SW 1271 (cell line): ENCODE measurements around the gene KIRREL3.

ENCODE experiments used
- DNase-seq, 2 experiments: peaks; one replicate each; lab custom pipeline; 2025; lab: John Stamatoyannopoulos, UW

Gene KIRREL3

DNA sequence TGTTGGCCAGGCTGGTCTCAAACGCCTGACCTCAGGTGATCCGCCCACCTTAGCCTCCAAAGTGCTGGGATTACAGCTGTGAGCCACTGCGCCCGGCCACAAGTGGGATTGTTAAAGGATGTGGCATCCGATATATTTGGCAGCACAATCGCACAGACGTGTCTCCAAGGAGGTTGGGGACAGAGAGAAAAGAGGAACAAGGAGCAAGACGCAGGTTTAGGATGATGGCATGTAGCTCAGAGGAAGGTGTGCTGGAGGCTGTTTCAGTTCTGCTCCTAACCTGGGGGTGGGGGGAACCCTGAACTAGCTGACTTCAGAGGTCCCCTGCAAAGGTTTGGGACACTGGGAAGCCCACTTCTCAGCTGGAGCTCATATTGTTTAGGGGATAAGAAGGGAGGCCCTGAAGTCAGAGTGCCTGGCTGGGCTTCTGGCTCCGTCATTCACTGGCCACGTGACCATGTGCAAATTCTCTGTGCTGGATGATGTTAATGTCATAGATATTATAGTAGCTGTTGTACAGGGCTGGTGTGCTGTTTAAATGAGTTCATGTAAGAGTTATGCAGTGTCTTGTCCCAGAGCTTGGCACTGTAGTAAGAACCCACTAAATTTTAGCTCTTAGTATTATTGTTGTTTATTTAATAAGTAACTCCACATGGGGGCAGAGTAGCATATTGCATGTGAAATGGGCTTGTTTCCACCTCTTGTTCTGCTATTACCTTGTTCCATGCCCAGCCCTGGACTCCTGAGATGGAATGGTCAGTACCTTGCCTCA, 515.4 kb downstream of the KIRREL3 start:
- peak in 1 of 2 experiments; percentile 4 for DNase-seq

DNA sequence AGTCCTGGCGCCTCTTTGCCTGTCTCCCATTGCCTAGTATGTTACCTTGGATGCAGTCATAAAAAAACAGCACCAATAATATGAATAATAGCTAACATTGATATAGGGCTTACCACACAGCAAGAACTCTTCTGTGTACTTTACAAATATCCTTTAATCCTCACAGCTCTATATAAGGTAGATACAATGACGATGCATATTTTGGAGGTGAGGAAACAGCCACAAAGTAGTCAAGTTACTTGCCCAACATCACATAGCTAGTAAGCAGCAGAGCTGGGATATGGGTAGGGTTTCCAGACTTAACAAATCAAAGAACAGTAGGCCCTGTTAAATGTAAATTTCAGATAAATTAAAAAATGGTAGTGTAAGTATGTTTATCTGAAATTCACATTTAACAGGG, 516.3 kb downstream of the KIRREL3 start:
- no peak for DNase-seq

DNA sequence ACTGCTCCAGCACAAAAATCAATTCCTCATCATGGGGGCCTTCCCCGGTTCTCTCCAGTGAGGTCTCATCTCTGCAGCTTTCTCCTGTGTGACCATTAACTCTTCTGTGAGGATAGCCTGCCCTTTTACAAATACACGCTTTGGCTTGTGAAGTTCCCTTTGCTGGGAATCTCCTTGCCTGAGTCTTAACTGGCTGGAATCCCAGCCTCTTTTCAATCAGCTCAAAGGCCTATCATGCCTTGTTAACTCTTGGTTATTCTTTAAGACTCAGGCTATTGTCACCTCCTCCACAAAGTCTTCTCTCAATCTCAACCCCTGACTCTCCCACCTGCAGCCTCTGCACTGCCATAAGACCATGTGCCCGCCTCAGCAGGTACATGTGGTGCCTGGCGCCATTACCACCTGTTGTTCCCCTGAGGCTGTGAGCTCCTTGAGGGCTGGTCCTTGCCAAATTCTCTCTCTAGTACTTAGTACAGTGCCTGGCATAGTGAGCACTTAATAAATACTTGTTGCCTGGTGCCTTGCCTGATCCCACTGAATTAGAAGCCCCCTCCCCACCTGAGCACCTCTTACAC, 516.9 kb downstream of the KIRREL3 start:
- no peak for DNase-seq

DNA sequence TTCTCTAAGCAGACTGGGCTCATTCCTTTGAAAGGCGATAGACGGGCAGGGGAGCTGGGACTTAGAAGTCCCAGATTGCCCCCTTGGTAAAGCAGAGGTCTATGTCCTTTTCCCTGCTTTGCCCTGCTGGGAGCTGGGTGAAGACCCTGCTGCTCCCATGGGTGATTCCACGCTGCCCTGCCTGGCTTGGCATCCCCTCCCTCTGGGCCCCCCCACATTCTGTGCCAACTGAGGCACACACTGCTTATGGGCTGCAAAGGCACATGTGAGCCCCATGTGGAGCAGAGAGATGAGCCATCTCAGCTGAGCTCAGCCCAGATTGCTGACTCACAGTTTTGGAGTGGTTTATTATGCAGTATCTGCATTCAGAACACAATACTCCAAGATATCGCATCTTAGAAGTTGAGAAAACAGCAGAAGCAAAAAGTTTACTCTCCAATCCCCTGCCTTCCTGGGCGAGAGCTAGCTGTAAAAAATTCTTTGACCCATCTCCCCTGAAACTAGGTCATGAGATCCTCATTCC, 517.9 kb downstream of the KIRREL3 start:
- DNase-seq = no peak

DNA sequence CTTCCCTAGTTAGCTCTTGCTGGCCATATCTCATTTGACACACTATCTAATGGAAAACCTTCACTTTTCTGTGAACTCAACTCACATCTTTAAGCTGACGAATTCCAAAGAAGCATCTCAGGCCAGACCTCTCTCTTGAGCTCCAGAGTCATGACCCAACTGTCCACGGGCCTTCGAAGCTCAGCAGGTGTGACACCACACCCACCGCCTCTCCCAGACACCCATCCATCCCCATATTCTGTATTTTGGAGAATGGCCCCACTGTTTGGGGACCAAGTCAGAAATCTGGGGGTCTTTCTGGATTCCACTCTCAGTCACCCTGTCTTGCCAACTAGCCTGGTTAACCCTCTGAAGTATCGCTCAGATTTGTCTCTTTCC, 519.3 kb downstream of the KIRREL3 start:
- DNase-seq = no peak

DNA sequence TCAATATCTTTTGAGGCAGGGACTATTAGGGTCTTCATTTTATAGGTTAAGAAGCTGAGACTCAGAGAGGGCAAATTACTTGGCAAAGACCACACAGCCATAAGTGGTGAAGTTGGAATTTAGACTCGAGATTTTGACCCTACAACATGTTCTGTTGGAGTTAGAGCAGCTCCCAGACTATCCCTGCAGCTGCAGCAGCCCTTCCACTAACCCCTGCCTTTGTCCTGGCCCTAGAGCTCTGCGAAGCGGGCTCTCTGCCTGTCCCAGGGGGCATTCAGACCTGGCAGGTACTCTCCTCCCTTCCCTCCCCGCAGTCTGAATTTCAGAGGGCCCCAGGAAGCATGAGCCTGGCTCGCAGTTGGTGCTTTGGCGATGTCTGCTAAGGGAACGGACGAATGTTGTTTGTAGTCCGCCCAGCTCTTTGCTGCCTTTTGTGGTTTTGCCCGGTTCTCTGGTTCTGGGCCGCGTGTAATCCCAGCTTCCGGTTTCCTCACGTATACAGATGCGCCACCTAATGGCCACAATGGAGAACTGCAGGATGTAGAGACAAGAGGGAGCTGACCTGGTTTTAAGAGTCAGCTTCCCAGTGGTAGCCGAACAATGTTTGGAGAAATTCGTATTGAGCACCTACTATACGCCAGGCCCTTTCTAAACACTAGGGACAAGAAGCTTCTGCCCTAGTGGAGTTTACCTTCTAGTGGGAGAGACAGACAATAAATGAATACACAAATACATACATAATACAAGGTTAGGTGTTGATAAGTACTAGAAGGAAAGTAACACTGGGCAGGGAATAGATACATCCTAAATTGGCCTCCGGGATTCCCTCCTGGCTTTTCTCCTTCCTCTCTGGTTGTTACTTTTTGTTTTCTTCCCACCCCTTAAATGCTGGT, 519.9 kb downstream of the KIRREL3 start:
- peak; percentile 26 to 70 for DNase-seq

DNA sequence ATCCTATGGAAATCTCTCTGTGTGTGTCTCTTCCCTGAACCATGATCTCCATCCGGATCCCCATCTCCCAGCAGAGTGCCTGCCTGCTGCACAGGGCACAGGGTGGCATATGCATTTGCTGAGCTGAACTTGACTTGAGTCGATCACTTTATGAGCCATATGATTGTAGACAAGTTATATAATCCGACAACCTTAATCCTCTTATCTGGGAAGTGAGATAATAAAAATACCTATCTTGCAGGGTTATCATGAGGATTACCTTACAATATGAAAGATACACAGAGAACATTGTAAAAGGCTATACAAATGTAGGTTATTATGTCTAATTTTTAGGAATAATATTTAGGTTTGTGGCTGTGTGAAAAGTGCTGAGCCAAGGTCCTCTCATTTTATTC, 520.6 kb downstream of the KIRREL3 start:
- no peak for DNase-seq

DNA sequence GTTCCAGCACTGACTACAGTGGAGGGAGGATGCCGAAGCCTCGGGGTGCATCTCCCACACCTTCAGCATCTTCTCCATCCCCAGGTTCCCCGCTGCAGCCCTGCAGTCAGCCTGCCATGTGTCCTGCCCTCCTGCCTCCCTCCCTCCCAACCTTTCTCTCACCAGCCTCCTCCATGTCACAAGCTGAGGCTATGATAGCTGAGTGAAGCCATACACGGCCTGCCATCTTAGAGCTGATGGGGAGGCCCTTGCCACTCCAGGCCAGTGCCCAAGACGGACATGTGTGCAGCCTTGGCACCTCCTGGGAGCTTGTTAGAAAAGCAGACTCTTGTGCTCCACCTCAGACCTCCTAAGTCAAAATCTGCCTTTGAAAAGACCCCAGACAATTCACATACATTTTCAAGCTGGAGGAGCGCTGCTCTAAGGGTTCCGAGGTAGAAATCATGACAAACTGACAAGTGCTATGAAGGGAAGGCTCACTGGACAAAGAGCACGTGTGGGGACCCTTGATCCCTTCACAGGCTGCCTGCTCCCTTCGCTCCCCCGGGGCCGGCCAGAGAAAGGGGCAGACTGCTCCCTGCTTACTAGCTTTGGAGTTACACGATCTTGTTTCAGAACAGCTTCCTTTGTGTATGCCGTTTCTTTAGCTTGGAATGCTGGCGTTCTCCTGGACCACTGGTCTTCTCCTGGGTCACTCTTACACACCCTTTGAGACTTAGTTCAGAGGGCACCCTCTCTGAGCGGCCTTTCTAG, 521.2 kb downstream of the KIRREL3 start:
- DNase-seq = no peak

DNA sequence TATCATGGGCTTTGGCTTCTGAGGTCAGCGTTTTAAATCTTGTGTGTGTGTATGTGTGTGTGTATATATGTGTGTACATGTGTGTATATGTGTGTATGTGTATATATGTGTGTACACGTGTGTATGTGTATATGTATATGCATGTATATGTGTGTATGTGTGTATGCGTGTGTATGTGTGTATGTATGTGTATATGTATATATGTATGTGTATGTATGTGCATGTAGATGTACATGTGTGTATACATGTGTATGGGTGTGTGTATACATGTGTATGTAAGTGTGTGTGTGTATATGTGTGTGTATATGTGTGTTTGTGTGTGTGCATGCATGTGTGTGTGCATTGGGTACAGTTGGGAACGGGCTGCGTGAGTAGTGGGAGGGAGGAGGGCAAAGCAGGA, 522.1 kb downstream of the KIRREL3 start:
- no peak for DNase-seq

DNA sequence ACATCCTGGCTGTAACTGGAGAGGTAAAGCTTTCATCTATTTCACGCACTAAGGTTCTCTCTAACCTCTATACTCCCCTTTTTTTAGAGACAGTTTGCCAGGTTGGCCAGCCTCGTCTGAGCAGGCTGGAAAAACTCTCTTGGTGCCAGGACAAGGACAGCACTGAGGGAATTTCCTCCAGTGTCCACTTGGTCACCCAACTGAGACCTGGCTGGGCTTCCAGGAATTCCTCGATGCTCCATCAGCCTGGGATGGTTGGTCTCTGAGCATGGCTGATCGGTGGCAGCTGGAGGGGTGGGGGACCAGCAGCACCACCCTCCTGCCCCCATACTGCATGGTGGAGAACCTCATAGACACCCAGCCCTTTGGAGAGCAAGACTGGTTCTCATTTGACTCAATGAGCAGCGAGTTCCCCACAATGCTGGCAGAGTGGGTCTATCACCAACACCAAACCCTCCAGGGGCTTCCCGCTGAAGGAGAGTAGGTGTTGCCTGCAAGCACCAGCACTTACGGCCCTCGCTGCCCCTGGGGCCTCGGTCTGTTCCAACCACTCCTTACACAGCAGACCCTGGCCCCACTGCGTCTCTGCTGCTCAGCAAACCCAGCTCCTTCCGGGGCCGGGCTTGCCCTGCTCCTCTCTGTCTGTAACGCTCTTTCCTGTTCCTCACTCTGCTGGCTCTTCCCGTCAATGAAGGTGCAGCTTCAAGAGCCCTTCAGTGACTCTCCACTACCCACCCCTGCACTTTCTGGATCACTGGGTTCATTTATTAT, 522.9 kb downstream of the KIRREL3 start:
- DNase-seq = no peak

DNA sequence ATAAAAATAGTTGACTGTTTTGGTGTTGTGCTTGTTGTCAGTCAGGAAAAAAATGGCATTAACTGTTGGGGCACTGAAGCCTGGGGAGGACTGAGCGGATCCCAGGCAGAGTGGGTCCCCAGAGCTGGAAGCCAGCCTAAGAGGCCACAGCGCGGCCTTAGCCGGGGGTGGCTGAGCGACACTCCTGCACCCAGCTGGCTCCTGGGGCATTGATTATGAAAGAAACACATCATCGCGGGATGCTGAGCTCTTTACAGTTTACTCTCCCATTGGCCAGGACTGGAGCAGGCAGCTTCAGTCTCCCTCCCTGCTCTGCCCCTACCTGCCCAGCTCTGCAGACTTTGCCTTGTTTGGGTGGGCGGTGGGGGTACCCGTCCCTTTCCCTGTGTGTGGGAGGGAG, 523.6 kb downstream of the KIRREL3 start:
- DNase-seq = no peak

DNA sequence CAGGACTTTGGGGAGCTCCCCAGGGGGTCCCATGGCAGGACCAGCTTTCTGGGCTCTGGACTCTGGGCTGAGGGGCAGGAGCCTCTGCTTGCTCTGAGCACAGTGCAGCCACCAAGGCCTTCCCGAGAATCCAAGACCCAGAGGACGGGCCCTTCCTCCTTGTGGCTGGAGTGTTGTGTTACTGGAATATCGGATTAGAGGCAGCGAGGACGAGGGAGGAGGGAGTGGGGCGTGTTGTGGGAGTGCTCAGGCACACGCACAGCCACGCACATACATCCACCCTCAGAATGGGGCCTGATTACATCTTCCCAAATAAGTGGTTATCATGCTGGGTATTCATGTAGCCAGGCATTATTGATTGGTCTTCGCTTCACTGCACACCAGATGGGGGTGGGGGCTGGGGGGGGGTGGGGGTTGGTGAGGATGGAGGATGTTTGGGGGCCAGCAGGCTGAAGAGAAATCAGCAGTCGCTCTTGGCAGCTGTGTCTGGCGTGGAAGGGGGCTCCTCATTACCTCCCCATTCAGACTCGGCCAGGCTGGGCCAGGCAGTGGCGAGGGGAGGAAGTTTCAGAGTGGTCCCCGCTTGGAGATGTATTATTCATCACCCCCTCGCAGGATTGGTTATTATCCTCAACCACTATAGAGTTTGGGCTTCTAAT, 524.2 kb downstream of the KIRREL3 start:
- DNase-seq = no peak

DNA sequence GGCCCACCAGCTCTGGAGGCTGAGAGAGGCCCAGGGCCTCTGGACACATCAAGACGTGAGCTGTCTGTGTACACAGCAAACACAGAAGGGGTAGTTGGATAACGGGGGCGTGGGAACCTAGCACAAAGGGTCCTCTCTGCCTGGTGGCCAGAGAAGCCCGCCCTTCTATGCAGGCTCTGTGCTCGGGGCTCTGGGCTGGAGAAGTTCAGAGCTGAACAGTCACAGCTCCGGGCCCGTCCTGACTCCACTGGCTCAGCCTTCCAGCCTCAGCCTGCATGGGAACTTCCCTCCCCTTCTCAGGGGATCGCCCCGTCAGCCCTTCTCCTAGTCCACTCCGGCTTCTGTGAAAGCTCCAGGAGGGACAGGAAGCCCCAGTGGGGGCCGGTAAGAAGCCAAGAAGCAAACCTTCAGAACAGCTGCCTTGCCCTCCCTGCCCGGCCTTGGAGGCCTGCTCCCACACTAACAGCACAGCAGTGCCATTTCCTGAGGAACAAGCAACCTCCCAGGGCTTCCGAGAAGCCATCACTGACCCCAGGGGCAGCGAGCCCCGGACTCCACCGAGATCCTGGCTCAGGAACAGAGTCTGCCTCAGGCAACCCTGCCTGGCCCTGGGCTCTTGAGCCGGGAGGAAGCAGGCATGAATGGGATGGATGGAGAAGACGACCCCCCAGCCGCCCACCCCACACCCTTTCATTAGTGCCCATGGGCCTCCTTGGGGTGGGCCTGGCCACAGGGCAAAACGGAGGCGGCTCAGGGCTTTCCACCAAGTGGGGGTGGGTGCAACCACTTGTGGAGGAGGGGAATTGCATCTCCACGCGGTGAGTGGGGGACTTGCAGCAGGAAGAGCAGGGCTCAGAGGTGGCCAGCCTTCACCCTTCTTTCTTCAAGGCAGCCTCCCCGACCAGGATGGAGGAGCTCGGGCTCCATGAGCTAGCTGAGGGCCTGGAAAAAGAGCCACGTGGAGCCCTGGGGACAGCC, 525.3 kb downstream of the KIRREL3 start:
- no peak for DNase-seq

DNA sequence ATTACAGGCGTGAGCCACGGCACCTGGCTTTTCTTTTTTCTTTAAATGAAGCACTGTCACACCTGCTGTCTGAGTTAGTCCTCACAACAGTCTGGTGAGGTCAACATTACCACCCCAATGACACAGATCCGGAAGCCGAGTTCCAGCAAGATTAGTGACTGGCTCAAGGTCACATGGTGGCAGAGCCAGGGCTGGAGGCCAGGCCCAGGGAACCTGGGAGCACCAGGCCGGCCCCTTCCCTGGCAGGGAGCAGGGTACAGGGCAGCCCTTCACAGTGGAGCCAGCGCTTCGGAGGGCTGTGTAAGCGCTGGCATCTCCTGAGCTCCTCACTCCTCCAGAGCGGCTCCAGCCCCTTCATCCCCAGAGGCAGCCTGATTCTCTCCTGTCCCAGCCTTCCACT, 526.4 kb downstream of the KIRREL3 start:
- no peak for DNase-seq

DNA sequence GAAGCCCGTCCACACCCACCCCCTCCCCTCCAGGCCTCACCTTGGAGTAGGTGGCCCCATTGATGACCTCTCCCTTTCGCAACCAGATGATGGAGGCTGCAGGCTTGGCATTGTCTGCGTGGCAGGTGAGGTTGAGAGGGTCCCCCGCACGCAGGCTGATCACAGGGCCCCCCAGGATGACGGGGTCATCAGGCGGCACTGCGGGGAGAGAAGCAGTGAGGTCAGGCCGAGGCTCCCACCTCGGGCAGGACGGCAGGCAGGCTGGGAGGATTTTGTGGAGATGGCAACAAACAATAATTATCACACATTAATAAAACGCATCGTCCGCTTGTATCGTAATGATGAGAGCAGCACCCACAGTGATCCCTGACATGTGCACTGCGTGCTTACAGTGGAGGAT, 527.3 kb downstream of the KIRREL3 start:
- DNase-seq = no peak

DNA sequence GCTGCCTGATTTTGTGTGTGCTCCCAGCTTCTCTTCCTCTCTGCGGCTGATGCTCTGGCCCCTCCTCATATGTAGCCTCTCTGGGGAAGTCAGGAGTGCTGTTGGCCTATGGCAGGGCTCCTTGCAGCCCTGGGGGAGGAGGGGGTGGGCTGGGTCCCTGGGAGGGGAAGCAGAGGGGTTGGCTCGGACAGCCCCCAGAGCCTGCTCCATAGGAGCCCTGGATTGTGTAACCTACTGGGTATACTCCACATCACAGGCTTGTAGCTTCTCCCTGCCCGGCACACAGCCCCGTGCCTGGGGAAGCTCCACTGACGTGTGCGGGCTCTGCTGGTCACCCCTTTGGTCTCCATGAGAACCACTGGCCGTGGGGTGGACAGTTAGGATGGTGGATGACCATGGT, 531.3 kb downstream of the KIRREL3 start:
- DNase-seq = no peak

DNA sequence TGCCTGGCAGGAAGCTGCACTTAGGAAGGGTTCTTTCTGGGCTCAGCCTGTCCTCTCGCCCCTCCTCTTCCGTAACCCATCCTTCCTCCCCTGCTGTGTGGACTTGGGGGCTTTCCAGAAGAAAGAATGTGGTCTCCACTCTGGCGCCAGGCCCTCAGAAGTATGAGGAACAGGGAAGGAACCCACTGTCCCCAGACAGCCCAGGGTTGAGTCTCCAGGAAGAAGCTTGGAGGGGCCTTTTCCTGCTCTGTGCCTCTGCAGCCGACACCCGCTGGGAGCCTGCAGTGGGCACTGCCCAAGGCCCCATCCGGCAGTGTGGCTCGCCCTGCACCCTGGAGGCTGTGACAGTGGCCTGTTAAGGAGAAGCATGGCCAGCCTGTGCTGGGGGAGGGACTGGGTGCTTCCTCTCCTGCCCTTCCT, 532.5 kb downstream of the KIRREL3 start:
- no peak for DNase-seq

DNA sequence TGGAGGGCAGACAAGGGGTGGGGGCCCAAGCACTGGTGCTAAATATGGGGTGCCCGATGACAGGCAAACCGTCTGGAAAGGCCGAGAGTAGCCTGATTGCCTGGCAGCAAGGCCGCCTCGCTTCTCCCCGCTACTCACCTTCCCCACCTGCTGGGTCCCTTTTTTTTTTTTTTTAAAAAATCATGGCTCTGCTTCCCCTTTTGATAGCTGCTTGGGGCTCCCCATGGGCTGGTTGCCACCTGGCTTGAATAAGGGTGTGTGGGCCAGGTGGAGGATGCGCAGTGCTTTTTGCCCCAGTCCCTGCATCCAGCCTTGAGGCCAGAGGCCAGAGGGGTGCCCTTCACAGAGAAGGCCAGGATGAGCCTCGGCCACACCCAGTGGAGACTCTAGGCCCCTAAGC, 533.1 kb downstream of the KIRREL3 start:
- DNase-seq = no peak

DNA sequence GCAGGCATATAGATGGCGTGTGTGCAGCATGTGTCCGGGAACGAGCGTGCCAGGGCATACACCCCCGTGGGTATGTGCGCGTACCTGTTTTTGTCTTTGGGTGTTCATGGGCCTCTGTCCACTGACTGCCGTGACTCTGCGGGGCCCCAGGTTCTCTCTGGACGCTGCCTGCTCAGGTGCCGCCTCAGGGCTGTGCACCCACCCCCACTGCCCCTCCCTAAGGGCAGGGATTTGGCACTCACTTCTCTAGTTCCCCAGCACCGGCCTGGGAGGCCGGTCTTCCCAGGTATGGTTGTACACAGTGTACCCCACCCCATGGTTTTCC, 533.6 kb downstream of the KIRREL3 start:
- no peak for DNase-seq
